Prostate gland (tissue), 2 donors: ENCODE results near the gene PRTG. TPM values are rescaled to one million over a fixed set of nuclear protein-coding genes. Genes with fewer than 3 reads are reported as not detected.

Experiments used
- DNase-seq: peaks from one replicate; pipeline ENCODE4 v3.0.0-alpha.2; 2019; ENCODE audit warnings: low spot score
- H3K27ac ChIP-seq, 2 donors: fragments of 200-600 bp; sonication (generic); 2 replicates each; pipeline ENCODE4 v1.5.1; 2017 to 2019
- H3K27me3 ChIP-seq: fragments of 200-600 bp; sonication (generic); replicated peaks from 2 replicates; pipeline ENCODE4 v1.5.1; 2019; ENCODE audit not compliant: insufficient read depth
- H3K36me3 ChIP-seq, 2 donors: fragments of 200-600 bp; sonication (generic); 1 replicate in 1 of 2; 2 replicates in 1 of 2; pipeline versions ENCODE4 v1.5.1 to v1.8.1; 2017 to 2019
- H3K4me1 ChIP-seq: fragments of 200-600 bp; sonication (generic); replicated peaks from 2 replicates; pipeline ENCODE4 v1.5.1; 2019
- H3K4me3 ChIP-seq, 2 donors: fragments of 200-600 bp; sonication (generic); 2 replicates each; pipeline ENCODE4 v1.5.1; 2017 to 2019
- H3K9me3 ChIP-seq: fragments of 200-600 bp; sonication (generic); 2 replicates; pipeline ENCODE4 v1.5.1; 2017
- POLR2A ChIP-seq: fragments of 450-650 bp; IDR thresholded peaks from one replicate; pipeline ENCODE4 v1.6.1; 2016; ENCODE audit warnings: antibody characterized with exemption, mild to moderate bottlenecking
- POLR2AphosphoS5 ChIP-seq: sonication (generic); formaldehyde crosslinking; IDR thresholded peaks from one replicate; pipeline ENCODE4 v1.6.1; 2017; ENCODE audit warnings: antibody characterized with exemption
- WGBS: methylation state at CpG from one replicate; pipeline ENCODE4 v1.1.5; 2018; 5-methylcytosine and 5-hydroxymethylcytosine counted together
- intact Hi-C: fragments of 100-400 bp; cut with DNase I; formaldehyde crosslinking; loops from one replicate; pipeline ENCODE4 v1.14.2; 2022
- total RNA-seq, 2 donors: library from RNA; depleted of rRNA; stranded (reverse); fragments of >200 nt; gene quantifications; one replicate each; pipeline ENCODE4 v1.1.0, GENCODE V29; 2016
- TF ChIP-seq, protein P1 (sequence below), 4 experiments: fragments of 200-600 bp in 2 of 4; fragments of 450-650 bp in 2 of 4; sonication (generic) in 2 of 4; IDR thresholded peaks; 1 replicate in 3 of 4; 2 replicates in 1 of 4; pipeline ENCODE4 v1.5.1; 2016 to 2019; ENCODE audit warnings: antibody characterized with exemption in 4 of 4, mild to moderate bottlenecking in 2 of 4, moderate library complexity in 2 of 4

The PRTG gene
- total RNA-seq, 2 donors from 2014 or later: 6.1 to 9.4 TPM

GRCh38 chr15:55683376-55683775 is 59.6 kb downstream of the PRTG start:
- DNase-seq: no peak
- TF ChIP-seq, protein P1, sequence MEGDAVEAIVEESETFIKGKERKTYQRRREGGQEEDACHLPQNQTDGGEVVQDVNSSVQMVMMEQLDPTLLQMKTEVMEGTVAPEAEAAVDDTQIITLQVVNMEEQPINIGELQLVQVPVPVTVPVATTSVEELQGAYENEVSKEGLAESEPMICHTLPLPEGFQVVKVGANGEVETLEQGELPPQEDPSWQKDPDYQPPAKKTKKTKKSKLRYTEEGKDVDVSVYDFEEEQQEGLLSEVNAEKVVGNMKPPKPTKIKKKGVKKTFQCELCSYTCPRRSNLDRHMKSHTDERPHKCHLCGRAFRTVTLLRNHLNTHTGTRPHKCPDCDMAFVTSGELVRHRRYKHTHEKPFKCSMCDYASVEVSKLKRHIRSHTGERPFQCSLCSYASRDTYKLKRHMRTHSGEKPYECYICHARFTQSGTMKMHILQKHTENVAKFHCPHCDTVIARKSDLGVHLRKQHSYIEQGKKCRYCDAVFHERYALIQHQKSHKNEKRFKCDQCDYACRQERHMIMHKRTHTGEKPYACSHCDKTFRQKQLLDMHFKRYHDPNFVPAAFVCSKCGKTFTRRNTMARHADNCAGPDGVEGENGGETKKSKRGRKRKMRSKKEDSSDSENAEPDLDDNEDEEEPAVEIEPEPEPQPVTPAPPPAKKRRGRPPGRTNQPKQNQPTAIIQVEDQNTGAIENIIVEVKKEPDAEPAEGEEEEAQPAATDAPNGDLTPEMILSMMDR (IDR thresholded peaks at IDR 0.05): no peak
- no peak for TF ChIP-seq POLR2AphosphoS5
- intact Hi-C loops: no loop called here
- Histone ChIP-seq H3K36me3 (no peaks in the 10 kb centered on the region), H3K4me1 (no peaks in the 10 kb centered on the region), H3K27me3 (no peaks in the 10 kb centered on the region), H3K27ac (no peak overlapping the region), H3K4me3 (no peak overlapping the region), H3K9me3 (no peaks in the 10 kb centered on the region)

DNA sequence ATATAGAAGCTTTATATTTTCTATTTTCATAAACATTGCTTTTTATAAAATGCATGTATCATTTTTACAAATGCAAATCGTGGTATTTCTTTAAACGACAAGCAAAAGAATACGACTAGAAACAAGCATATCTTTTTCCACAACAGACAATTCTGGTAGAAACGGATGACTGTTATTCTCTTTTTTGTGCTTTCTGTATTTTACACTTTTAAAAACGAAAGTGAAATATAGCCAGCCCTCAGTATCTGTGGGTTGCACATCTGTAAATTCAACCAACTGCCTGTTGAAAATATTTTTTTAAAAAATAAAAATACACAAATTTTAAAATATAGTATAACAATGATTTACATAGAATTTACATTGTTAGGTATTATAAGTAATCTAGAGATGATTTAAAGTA is 61.3 kb downstream of the PRTG start:
- no peak overlapping the region for H3K4me3 ChIP-seq
- TF ChIP-seq, protein P1 (IDR thresholded peaks at IDR 0.05): no peak
- TF ChIP-seq POLR2AphosphoS5: no peak
- no peak for TF ChIP-seq POLR2A
- no peaks in the 10 kb centered on the region for H3K27me3 ChIP-seq
- H3K36me3 ChIP-seq: no peaks in the 10 kb centered on the region
- no peaks in the 10 kb centered on the region for H3K4me1 ChIP-seq
- 87% methylated on average over 5 of the region's 5 CpGs for WGBS
- H3K27ac ChIP-seq: no peak overlapping the region
- intact Hi-C loops: no loop called here
- no peak for DNase-seq
- no peaks in the 10 kb centered on the region for H3K9me3 ChIP-seq

DNA sequence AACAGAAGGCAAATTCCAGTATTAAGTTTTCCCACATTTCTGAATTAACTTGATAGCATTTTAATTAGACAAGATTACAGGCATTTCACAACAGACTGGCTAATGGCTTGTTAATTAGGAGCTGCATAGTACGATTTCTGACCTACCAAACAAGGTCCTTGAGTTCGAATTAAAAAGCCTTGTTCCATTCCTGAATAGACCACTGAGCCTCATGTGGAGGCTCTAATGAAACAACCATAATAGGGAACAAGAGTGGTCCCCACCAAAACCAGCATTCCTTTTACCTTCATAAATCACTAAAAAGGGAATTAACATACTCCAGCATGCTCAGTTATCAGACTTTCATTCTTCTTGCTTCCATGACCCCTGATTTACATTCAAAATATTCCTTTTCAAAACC is 66.4 kb downstream of the PRTG start:
- TF ChIP-seq, protein P1 (IDR thresholded peaks at IDR 0.05): no peak
- no peak for TF ChIP-seq POLR2A
- no peak for TF ChIP-seq POLR2AphosphoS5
- no peak overlapping the region for H3K4me3 ChIP-seq
- no peaks in the 10 kb centered on the region for H3K36me3 ChIP-seq
- no peak overlapping the region for H3K27ac ChIP-seq
- H3K4me1 ChIP-seq: no peaks in the 10 kb centered on the region
- no peak for DNase-seq
- WGBS: 82% methylated on average over 2 of the region's 2 CpGs
- intact Hi-C loops: no loop called here
- no peaks in the 10 kb centered on the region for H3K9me3 ChIP-seq
- no peaks in the 10 kb centered on the region for H3K27me3 ChIP-seq

DNA sequence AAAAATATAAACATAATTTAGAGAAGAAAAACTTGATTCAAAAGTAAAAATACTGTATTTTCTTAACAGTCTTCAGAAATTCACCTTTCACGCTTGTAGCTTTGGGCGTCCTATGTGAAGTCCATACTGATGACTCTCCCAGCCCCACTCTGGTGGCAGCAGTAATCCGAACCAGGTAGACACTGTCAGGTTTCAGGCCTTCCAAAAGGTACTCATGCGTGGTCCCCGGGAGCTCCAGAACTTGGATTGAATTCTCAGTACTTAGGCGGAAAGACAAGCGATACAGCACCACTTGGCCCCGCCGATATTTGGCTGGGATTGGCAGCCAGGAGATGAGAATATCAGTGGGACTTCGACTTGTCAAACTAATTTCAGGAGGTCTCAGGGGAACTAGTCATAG is 69.7 kb downstream of the PRTG start:
- intact Hi-C loops: no loop called here
- H3K27me3 ChIP-seq: no peaks in the 10 kb centered on the region
- WGBS: 95% methylated on average over 10 of the region's 10 CpGs
- no peaks in the 10 kb centered on the region for H3K9me3 ChIP-seq
- no peaks in the 10 kb centered on the region for H3K4me1 ChIP-seq
- no peak overlapping the region for H3K4me3 ChIP-seq
- no peak for DNase-seq
- no peaks in the 10 kb centered on the region for H3K36me3 ChIP-seq
- no peak overlapping the region for H3K27ac ChIP-seq
- TF ChIP-seq POLR2A (no peak), POLR2AphosphoS5 (no peak)
- TF ChIP-seq, protein P1 (IDR thresholded peaks at IDR 0.05): no peak

- no peak for DNase-seq
- intact Hi-C loops: loop anchor here (10.0 kb wide), 1 partner anchor 136 kb away; no protein-coding TSS in a partner anchor
- WGBS: 70% methylated on average over 3 of the region's 3 CpGs
These were observed 73.7 kb downstream of the PRTG start for GRCh38 chr15:55669270-55669669.

More at GRCh38 chr15:55669270-55669669, 73.7 kb downstream of the PRTG start:
- H3K4me3 ChIP-seq: no peak overlapping the region
- no peaks in the 10 kb centered on the region for H3K9me3 ChIP-seq
- TF ChIP-seq, protein P1 (IDR thresholded peaks at IDR 0.05): no peak
- no peak for TF ChIP-seq POLR2AphosphoS5
- H3K36me3 ChIP-seq: no peaks in the 10 kb centered on the region
- H3K27ac ChIP-seq: no peak overlapping the region
- no peaks in the 10 kb centered on the region for H3K4me1 ChIP-seq
- H3K27me3 ChIP-seq: no peaks in the 10 kb centered on the region
